ENCODE results near the gene MED4.
A peak's percentile ranks its signal among the peaks of the same experiment; 100 is the strongest.

Gene MED4

DNA sequence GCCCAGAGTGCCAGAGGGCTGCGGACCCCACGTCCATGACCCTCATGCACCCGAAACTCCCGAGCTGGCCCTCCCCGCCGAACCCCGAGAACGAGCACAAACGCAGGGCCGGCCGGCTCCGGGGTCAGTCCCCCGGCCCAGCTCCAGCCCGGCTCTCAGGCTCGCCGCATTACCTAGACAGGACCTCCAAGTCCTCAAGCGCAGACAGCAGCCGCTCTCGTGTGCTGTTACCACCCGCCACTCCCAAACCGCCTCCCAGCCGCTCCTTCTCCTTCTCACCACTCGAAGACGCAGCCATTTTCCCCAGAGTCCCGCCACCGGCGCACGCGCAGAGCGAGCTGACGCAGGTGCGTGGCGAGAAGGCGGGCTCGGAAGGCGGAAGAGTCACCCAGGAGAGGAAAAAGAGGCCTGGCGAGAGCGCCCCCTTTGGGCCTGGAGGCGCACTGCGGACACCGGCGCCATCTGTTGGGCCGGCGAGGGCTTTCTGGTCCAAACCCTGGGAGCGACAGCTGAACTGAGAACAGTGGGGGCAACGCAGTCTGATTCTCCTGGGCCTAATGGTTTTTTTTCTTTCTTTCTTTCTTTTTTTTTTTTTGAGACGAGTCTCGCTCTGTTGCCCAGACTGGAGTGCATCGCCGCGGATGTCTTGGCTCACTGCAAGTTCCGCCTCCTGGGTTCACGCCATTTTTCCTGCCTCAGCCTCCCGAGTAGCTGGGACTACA is at the start of gene MED4:
TSS of gene MED4 (minus strand) at position 324 of the 722 bp plus-strand sequence. CDS start at position 298, 26 bp downstream.
- peak; percentile 97 for DNase-seq

DNA sequence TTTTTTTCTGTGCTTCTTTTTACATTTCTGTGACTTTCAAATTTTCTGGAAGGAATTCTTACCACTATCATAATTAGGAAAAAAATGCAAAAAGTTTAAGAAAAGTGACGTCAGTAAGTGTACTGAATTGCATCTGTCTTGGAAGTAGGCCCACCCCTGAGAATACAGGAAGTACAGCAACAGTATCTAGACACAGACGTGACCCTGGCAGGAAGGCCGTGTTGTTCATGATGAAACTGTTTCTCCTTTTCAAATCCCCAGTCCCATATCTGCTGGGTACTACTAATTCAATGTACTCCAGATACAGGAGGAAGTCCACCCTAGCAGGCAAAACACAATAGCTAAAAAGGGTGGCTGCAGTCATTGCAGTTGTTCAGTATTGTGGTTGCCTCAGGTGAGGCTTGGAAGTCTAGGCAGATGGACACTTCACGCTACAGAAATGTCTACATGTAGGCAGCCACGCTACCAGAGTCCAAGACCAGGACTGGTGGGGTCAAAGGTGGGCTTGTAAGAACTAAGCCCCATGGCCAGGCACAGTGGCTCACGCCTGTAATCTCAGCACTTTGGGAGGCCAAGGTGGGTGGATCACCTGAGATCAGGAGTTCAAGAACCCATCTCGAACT is 49.6 kb upstream of the MED4 start:
- no peak for DNase-seq

GRCh38 chr13:48142436-48142835 is 47.5 kb upstream of the MED4 start:
- DNase-seq: no peak

DNA sequence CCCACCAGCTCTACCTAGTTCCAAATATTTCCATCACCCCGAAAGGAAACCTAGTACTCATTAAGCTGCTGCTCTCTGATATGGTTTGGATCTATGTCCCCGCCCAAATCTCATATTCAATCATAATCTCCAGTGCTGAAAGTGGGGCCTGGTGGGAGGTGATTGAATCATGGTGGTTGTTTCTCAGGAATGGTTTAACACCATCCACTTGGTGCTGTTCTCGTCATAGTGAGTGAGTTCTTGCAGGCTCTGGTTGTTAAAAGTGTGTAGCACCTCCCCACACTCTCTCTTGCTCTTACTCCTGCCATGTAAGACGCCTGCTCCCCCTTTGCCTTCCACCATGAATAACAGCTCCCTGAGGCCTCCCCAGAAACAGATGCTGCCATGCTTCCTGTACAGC is 43.4 kb upstream of the MED4 start:
- DNase-seq: peak; percentile 50

DNA sequence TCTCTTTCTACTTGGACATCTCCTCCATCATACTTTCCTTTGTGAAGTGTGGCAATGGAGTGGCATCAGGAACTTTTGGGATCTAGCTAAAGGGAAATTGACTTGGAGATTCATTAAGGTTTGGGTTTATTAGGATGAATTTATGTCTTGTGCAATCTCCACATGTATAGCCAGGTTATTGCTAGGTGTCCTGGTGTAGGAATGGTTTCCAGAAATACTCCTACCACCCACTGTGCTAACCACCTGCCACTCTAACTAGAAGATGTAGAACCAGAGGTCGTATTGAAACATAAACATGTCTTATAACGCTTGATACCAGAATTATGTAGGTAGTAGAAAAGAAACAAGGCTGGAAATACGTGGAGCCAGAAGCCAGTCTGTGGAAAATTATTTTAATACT is 38.1 kb upstream of the MED4 start:
- no peak for DNase-seq

GRCh38 chr13:48131533-48131932 is 36.6 kb upstream of the MED4 start:
- no peak for DNase-seq

- peak; percentile 12 for DNase-seq
Measured at GRCh38 chr13:48126944-48127830, 32.3 kb upstream of the MED4 start.

- no peak for DNase-seq
Measured at GRCh38 chr13:48125794-48126228, 30.9 kb upstream of the MED4 start.

DNA sequence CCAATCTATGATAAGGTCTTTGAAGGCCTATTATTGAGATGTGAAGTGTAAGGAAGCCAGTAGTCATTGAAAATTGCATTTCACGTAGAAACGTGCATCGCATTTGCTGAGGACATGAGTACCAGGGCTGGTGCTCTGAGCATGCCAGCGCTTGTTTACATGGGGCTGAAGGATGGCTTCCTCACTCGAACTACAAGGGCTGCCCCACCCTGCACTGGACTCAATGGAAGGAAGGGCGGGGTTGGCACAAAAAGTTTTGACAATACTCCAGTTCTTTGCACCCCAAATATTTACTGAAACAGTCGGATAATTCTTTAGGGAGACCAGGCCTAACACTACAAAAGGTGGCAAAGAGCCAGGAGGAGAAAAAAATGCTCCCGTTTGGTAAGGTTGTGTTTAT is 28.9 kb upstream of the MED4 start:
- no peak for DNase-seq

DNA sequence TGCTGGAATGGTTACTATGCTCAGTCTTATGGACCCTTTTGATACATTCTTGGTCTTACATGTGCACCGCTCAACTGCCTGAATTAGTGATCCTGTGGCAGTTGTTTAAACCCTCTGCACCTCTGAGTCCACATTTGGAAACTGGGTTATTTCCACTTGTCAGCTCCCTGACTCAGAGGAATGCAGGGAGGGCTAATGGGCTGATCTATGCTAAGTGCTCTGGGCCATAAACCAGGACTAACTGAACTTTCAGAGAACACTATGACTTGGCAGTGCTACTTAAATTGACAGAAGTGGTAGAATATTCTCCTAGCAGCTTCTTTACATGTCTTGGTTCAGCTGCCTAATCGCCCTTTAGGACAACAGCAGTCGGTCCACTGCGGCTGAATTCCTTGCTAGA is 26.8 kb upstream of the MED4 start:
- DNase-seq: no peak

DNA sequence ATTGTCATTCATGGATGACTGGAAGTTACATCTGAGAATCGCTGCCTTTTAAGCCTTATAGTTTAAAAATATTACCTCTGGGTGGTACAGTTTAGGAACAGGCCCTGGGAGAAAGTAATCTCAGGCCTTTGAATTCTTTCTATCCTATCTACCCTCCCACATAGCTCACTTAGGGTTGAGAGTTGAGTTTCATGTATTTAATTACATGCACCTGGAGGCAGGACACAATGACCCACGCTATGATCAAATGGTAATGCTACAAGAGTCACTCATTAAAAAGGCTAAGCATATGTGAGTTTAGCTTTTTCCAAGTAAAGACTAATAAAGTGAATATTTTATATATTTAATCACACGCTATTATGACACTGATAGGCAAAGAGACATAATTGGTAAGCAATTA is 25.3 kb upstream of the MED4 start:
- no peak for DNase-seq

GRCh38 chr13:48118030-48118429 is 23.1 kb upstream of the MED4 start:
- no peak for DNase-seq

DNA sequence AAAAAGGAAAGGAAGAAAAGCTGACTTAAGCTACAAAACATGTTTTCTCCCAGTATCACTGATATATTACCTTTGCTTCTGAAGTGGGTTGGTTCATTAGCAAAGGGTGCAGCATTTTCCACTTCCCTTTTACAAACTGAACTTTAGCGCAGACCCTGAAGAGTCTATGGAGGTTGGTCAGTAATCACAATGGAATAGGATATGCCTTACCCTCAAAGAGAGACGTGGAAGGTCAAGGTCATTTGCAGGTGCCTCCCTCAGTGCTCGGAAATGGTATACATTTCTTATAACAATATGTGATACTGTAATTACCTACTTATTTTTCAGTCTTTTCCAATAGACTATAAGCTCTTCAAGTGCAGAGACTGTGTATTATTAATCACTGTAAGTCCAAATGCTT is 21.9 kb upstream of the MED4 start:
- no peak for DNase-seq

GRCh38 chr13:48113756-48114130 is 18.8 kb upstream of the MED4 start:
- no peak for DNase-seq

GRCh38 chr13:48112896-48113755 is 18.2 kb upstream of the MED4 start:
- DNase-seq: no peak

- no peak for DNase-seq
Measured at GRCh38 chr13:48110931-48111721, 16.2 kb upstream of the MED4 start.

DNA sequence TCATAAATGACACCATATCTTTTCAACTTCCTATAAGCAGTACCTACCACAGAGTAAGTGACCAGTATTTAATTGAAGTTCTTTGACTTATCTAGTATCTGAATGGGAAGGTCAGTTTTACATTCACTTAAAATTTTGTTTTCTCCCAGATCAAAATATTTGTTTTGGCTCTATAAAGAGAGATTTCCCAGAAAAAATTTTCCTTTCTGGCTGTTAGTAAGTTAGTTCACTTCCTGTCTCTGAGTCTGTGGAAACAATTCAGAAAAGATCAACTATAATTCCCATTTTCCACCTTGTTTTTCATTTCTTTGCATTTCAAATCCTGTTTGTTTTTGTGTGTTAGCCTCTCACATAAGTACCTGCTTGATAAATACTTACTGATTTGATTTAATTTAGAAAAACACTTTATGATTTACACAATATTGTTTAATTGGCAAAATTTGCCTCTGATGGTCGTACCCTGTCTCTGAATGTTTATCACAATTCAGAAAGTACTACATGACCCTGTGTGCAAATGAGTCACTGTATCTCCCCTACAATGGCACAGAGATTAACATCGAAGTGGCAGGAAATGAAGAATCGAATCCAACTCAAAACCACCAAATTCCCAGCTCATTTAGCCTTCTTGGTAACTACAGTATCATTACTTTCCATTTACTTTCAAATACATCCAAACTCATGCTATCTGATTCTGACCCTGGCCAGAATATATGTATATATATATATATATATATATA is 15.4 kb upstream of the MED4 start:
- DNase-seq: no peak

DNA sequence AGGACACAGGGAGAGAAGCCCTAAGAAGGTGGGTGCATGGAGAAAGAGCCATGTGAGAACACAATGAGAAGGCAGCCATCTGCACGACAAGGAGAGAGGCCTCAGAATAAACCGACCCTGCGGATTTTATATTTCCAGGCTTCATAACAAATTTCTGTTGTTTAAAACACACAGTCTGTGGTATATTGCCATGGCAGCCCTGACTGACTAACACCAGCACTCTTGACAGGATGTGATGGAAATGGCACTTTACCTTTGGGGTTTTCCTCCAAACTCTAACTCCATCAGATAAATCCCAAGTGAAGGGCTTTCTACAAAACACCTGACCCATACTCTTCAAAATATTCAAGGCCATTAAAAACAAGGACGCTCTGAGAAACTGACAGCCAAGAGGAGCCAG is 13.2 kb upstream of the MED4 start:
- no peak for DNase-seq

- no peak for DNase-seq
Measured at GRCh38 chr13:48097793-48098192, 2.9 kb upstream of the MED4 start.

GRCh38 chr13:48096670-48097069 is 1.8 kb upstream of the MED4 start:
- no peak for DNase-seq

- peak; percentile 3 for DNase-seq
Measured at GRCh38 chr13:48094404-48094780, 512 bp downstream of the MED4 start.
